Cardiac muscle cell (in vitro differentiated cells and primary cell): Measurements from ENCODE around the gene ARPP21. TPM values are rescaled to one million over a fixed set of nuclear protein-coding genes. Genes with fewer than 3 reads are reported as not detected.

Experiments used
- DNase-seq, 2 donors: peaks; one replicate each; pipeline versions ENCODE4 v3.0.0 to v3.0.0-alpha.2; 2010 to 2017; ENCODE audit warnings: low read depth in 1 of 2, low spot score in 1 of 2
- H3K27ac ChIP-seq: fragments of 200-600 bp; sonication (generic); 2 replicates; pipeline ENCODE4 v1.5.1; 2016
- H3K27me3 ChIP-seq: fragments of 200-600 bp; sonication (generic); 2 replicates; pipeline ENCODE4 v1.6.0; 2016; ENCODE audit warnings: control low read depth
- H3K36me3 ChIP-seq: fragments of 200-600 bp; sonication (generic); 2 replicates; pipeline ENCODE4 v1.5.1; 2016; ENCODE audit warnings: control low read depth
- H3K4me1 ChIP-seq: fragments of 200-600 bp; sonication (generic); 2 replicates; pipeline ENCODE4 v1.8.1; 2017; ENCODE audit warnings: low read depth, mild to moderate bottlenecking, mixed run types
- H3K4me3 ChIP-seq: fragments of 200-600 bp; sonication (generic); 2 replicates; pipeline ENCODE4 v1.5.1; 2016; ENCODE audit warnings: mild to moderate bottlenecking
- H3K9me3 ChIP-seq: fragments of 200-600 bp; sonication (generic); 2 replicates; pipeline ENCODE4 v1.5.1; 2017; ENCODE audit warnings: low read depth, mild to moderate bottlenecking, control low read depth
- CTCF ChIP-seq: IDR thresholded peaks from 2 replicates; pipeline ENCODE4 v1.5.1; 2012; ENCODE audit warnings: low read depth, mild to moderate bottlenecking, low read length
- polyA plus RNA-seq: library from polyadenylated mRNA; unstranded; fragments of >200 nt; fragmentation: Nextera tagmentation; extraction: Ambion mirVana; gene quantifications from 2 replicates; pipeline ENCODE4 v1.2.1, GENCODE V29; 2016
- total RNA-seq: library from RNA; depleted of rRNA; stranded (reverse); fragments of >200 nt; gene quantifications from 2 replicates; pipeline ENCODE4 v1.2.3, GENCODE V29; 2016

ARPP21 gene
- total and polyA plus RNA-seq, 2 experiments from 2014 or later, result 0.04 TPM; not detected in 1

- H3K27me3 ChIP-seq, result no peaks in the 10 kb centered on the region
- no peak for TF ChIP-seq CTCF
- DNase-seq, result no peak
Measured at GRCh38 chr3:35709691-35710090, 70.4 kb downstream of the ARPP21 start.

GRCh38 chr3:35710554-35710953 is 71.2 kb downstream of the ARPP21 start:
- Histone ChIP-seq H3K4me3 (no peak overlapping the region), H3K36me3 (no peaks in the 10 kb centered on the region), H3K9me3 (no peaks in the 10 kb centered on the region), H3K27me3 (no peaks in the 10 kb centered on the region), H3K27ac (no peak overlapping the region), H3K4me1 (no peaks in the 10 kb centered on the region)
- no peak for DNase-seq
- no peak for TF ChIP-seq CTCF

More at GRCh38 chr3:35709691-35710090, 70.4 kb downstream of the ARPP21 start:
- H3K36me3 ChIP-seq, result no peaks in the 10 kb centered on the region
- no peaks in the 10 kb centered on the region for H3K4me1 ChIP-seq
- H3K4me3 ChIP-seq, result no peak overlapping the region
- no peaks in the 10 kb centered on the region for H3K9me3 ChIP-seq
- no peak overlapping the region for H3K27ac ChIP-seq

- Histone ChIP-seq H3K27ac (no peak overlapping the region), H3K9me3 (no peaks in the 10 kb centered on the region), H3K4me1 (no peaks in the 10 kb centered on the region), H3K27me3 (peaks cover 47% of the 10 kb centered on the region), H3K36me3 (no peaks in the 10 kb centered on the region), H3K4me3 (no peak overlapping the region)
- no peak for TF ChIP-seq CTCF
- DNase-seq, result no peak
Measured at GRCh38 chr3:35718921-35719320, 79.6 kb downstream of the ARPP21 start.

GRCh38 chr3:35721628-35722027 is 82.3 kb downstream of the ARPP21 start:
- Histone ChIP-seq H3K9me3 (no peaks in the 10 kb centered on the region), H3K4me1 (no peaks in the 10 kb centered on the region), H3K27me3 (peaks cover 65% of the 10 kb centered on the region), H3K36me3 (no peaks in the 10 kb centered on the region), H3K4me3 (no peak overlapping the region), H3K27ac (no peak overlapping the region)
- no peak for DNase-seq
- no peak for TF ChIP-seq CTCF

- Histone ChIP-seq H3K4me1 (no peaks in the 10 kb centered on the region), H3K4me3 (no peak overlapping the region), H3K27me3 (peaks cover 67% of the 10 kb centered on the region), H3K9me3 (no peaks in the 10 kb centered on the region), H3K36me3 (no peaks in the 10 kb centered on the region), H3K27ac (no peak overlapping the region)
- no peak for DNase-seq
- TF ChIP-seq CTCF, result no peak
Measured at GRCh38 chr3:35722902-35723301, 83.6 kb downstream of the ARPP21 start.

- Histone ChIP-seq H3K27me3 (peaks cover 67% of the 10 kb centered on the region), H3K4me1 (no peaks in the 10 kb centered on the region), H3K36me3 (no peaks in the 10 kb centered on the region), H3K4me3 (no peak overlapping the region), H3K27ac (no peak overlapping the region), H3K9me3 (no peaks in the 10 kb centered on the region)
- no peak for TF ChIP-seq CTCF
- no peak for DNase-seq
Measured at GRCh38 chr3:35723480-35724097, 84.3 kb downstream of the ARPP21 start.
